Measurements from ENCODE around the gene CABP2.

The CABP2 gene

DNA sequence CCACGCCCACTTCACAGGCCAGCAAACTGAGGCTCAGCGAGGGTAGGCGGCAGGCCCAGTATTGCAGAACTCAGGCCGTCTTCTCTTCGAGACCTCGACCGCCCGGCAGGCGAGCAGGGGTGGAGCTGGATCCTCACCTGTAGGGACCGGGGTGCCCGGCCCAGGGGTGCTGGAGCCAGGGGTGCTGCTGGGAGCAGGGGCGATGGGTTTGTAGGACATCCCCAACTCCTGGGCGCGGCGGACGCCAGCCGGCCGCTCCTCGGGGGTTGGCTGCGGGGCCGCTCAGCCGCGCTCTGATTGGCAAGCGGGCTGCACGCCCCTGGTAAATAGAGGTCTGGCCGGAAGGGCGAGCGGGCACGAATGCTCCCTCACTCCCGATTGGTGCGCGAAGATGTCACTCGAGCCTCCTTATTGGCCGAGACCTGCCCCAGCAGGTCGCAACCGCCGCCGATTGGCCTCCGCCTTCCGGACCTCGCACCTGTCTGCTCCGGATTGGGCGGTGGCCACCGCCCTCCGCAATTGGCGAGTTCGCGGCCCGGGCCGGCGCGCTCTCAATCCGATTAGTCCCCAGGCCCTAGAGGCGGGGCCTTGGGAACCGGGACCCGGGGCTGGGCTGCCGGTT, 15.3 kb downstream of the CABP2 start, which contains the start of gene CDK2AP2:
Gene CDK2AP2 (minus strand): TSS at position 299 of the 622 bp plus-strand sequence. CDS start 80 bp downstream, at position 219.
- DNase-seq (ENCODE audit: low read depth): peak; percentile 98

DNA sequence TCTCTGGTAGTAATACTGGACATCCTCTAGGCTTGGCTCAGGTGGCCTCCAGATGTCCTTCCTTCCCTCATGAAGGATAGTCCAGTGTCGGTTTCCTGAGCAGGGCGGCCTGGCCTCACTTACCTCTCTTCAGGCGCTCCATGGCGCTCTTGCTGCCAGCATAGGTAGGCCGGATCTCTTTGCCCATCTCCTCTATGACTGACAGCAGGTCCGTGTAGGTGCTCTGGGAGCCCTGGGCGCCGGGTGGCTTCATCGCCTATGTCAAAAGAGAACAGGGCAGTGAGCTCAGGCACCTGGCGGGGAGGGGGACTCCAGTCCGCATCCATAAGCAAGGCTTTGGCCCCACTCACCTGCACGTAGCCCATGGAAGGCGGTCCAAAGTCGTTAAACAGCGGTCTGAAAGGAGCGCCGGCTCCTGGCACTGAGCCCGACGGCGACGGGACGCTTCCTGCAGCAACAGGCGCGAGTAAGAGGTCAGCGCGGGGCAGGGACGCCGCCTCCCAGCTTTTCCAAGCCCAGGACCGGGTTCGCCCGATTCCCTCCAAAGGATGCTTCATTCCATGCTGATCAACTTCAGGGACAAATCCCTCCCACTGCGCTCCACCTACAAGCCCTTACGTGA, 15.9 kb downstream of the CABP2 start:
- DNase-seq (ENCODE audit: low read depth): no peak

DNA sequence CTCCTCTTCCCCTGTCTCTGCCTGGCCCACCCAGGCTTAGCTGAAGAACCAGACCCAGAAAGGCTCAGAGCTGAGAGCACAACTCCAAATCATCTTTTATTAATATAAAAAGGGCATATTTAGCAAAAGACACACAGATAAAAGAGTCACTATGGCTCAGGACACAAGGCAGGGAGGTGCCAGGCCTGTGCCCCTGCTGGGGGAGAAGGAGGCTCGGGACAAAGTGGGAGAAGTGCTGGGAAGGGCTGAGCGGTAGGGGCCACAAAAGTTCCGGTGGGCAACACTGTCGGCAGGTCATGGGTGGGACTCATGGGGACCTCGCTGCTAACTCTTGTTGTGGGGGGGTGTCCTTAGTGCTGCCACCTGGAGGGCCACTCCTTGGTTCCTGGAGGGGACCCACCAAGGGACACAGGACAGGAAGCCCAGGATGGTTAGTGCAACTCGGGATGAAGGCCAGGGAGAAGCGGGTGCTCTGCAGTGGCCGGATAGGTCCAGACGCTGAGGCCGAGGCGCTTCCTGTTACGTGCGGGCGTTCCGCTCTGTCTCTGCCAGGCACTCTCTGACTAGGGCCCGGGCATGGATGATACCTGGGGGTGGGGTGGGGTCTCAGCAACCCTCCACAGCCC, 16.7 kb downstream of the CABP2 start:
- DNase-seq (ENCODE audit: low read depth): no peak

DNA sequence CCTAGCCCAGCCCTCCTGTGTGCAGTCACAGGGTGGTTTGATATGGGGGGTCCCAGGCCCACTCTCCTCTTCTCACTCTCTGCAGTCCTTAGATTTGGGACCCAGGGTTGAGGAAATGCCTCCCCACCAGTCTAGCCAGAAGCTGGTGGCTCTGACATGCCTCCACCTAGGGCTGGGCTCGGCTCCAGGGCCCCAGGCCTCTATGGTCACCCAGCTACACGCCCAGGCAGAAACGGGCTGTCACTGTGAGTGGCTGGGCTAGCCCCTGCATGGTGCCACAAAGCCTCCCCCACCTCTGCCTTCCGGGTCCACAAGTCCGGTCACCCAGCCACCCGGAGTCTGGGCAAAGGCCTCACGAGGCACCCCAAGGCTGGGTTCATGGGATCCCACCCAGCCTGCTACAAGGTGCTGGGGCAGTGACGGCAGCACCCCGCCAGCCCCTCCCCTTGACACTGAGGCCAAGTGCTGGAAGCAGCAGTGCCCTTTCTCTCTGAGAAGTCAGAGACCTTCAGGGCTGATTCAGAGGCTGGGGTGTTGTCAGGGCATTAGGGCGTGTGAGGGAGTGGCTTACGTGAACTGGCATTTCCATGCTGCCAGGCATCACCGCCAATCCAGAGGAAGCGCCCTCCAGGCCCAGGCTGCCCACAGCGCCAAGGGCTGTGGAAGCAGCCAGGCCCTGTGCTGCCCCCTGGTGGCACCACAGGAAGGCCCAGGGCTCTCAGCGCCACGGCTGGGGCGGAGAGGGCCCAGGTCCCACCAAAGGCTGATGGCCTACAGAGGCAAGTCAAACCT, 17.4 kb downstream of the CABP2 start:
- peak; percentile 87 for DNase-seq (ENCODE audit: low read depth)

DNA sequence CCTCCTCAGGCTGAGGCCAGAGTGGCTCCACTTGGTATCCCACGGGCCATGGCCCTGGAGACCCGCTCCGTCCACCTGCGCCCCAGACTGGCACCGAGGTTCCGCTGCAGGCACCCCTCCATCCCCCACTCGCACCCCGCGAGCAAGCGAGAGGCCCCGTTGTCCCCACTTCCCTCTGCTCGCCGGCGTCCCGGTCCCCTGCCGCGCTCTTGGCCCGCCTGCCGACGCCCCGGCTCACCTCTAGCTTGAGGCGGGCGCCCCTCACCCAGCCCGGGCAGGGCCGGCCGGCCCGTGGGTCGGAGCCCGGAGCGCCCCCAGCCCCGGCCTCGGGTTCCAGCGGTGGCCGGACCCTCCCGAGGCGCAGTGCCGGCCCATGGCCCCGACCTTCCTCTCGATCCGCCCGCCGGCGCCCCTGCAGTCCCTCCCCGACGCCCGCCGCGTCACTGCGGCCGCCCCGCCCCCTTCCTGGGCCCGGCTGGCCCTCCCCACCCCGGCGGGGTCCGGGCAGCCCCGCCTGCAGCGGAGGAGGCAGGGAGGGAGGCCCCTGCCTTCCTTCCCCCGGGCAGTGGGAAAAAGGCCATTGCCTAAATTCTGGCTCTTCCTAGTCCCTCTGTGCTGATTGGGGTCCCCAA, 18.2 kb downstream of the CABP2 start, which contains the start of gene PITPNM1:
Gene PITPNM1 (minus strand): TSS at position 414 of the 632 bp plus-strand sequence. CDS start 1,183 bp downstream, outside the sequence.
- DNase-seq (ENCODE audit: low read depth): peak; percentile 24

DNA sequence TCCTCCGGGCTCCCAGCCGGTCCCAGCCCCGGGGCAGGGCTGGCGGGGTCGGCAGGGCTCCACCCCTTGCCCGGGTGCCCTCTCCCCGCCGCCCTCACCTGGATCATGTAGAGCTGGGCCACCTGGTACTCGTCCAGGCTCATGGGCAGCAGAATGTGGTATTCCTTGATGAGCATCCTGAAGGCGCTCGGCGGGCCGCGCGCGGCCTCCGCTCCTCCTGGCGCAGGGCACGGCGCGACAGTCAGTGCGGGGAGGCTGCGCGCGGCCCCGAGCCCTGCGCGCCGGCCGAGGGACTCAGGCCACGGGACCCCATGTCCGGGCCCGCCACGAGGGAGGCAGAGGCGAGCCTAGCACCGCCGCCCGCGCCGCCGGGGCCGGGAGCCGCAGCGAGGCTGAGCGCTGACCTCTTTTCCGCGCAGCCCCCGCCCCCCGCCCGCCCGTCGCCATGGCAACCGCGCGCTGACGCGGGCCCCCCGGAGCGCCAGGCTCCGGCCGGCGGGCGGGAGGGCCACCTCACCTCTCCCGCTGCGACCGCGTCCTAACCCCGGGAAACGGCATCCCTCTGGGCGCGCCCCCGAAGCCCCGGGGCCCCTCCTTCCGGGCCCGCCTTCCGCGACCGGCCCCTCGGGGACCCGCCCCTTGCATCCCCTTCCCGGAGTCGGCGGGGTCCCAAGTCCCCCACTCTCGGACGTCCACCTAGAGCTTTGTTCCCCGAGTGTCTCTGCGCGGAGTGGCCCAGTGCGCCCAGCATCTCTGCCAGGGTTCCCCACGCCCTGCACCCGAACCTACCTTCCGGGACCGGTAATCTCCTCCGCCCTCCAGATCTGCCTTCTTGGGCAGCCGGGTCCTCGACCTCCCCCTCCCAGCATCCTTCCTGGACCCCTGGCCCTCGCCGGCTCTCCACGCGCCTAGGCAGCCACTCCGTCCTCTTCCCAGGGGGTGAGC, 19.0 kb downstream of the CABP2 start:
- DNase-seq (ENCODE audit: low read depth): no peak

DNA sequence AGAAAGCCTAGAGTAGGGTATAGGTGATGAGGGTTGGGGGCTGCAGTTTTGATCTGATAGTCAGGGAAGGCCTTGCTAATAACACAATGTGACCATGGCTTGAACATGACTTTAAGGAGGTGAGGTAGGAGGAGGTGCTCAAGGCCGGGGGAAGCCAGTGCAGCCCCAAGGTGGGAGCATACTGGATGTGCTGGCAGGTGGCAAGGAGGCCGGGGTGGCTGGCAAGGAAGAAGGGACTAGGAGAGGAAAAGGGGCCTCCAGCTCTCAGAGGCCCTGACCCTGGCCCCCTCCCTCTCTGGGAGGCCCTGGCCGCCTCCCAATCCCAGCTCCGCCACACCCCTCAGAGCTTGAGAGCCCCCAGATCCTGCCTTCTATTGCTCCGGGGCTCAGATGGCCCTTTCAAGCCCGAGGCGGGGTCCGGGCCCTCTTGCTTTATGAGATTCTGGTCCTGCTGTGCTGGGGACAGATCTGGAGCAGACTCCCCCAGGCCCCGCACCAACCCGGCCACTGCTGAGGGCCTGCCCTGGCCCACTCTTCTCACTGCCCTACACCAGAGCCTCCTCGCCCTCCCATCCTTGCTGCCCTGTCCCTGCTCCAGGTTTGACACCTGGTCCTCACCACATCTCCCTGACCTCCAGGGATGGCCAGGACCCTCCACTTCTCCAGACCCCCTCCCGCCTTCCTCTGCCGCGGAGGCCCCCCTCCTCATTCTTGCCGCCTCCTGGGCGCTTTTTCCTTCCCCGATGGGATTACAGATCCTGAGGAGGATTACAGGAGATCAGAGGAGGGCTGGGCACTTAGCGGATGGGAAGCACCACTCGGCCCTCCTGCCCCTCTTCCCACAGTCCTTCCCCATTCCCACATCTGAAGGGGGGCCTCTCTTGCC, 19.9 kb downstream of the CABP2 start:
- DNase-seq (ENCODE audit: low read depth): no peak

DNA sequence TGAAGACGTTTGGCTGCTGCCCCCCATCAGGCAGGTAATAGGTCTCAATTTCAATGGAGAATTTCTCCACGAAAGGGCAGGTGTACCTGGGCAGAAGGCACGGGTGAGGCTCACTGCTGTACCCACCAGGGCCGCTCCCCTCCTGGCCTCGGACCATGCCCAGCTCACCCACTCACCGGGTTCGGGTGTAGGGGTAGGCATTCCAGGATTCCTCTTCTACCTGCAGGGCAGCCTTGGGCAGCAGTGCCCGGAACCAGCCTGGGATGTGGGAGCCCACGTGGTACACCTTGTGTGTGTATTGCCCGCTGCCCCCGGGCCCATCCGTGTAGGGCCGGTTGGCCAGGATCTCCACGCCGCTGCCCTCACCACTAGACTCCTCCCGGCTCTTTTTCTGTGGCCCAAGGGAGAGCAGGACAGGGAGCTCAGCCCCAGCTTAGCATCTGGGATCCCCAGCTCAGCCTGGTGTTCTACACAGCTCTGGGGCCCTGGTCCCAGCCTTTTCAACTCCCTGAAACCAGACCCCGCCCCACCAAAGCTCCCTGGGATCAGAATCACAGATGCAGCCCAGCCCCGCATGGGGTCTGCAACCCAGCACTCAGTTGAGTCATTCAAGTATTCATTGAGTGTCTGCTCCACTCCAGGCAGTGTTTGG, 20.8 kb downstream of the CABP2 start:
- no peak for DNase-seq (ENCODE audit: low read depth)

DNA sequence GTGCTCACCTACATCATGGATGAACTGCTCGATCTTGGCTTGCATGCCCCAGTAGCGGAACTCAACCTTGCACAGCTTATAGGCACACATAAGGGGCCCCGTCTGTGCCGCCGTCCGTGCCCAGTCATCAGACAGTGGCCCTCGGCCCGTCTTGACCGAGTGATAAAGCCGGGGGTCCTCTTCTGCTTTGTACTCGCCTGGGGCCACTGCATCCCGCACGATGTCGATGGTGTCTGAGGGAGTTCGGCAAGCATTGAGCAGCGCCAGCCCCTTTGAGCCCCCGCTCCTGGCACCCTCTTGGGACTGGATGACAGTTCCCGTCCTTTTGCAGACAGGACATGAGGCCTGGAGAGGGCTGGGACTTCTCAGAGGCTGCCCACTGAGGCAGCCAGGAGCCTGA, 21.4 kb downstream of the CABP2 start:
- no peak for DNase-seq (ENCODE audit: low read depth)

DNA sequence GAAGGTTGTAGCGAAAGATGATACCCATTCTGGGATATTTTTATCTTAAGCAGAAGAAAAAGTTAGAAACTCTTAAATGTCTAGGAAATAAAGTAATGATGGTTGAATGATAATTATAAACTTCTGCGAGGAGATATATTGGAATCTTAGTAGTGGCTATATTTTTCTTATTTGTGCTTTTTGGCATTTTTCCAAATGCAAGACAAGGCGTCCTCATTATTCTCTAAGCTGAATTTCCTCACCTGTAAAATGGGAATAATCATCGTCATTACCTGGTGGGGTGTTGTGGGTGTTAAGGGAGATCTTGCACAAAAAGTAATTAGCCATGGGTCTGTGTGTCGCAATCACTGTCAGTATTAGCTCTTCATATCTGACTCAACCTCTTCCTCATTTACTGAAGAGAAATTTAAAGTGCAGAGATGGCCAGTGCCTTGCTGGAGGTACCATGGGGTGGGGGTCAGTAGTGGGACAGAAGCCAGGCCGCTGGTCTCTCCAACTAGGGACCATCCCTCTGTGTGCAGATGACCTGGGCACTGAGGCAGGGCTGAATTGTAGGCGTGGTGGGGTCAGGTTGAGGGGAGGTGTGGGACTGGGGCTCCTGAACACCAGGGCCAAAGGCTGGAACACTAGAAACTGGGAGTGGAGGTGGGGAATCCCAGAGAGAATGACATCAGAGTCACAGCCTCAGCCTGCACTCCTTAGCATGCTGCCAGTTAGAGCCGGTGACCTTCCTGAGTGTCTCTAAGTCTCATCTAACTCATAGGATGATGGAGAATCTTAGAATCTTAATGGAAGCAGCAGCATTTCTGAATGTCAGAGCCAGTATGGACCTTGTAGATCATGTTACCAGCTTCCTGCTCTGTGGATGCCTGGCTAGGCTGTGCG, 22.2 kb downstream of the CABP2 start:
- DNase-seq (ENCODE audit: low read depth): no peak

DNA sequence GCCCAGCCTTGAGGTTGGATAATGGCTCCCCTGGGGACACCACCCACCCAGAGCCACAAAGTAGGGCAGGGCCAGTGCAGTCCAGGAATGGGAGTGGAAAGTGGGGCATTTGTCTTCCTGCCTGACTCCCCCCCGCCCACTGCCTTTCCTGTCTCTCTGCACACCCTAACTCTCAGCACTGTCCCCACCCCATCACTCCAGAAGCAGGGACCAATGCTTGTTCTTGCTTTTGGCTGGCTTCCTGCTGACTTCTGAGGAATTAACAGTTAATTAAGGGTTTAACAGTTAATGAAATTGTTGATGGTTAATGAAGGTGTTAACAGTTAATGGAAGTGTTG, 22.8 kb downstream of the CABP2 start:
- DNase-seq (ENCODE audit: low read depth): no peak

DNA sequence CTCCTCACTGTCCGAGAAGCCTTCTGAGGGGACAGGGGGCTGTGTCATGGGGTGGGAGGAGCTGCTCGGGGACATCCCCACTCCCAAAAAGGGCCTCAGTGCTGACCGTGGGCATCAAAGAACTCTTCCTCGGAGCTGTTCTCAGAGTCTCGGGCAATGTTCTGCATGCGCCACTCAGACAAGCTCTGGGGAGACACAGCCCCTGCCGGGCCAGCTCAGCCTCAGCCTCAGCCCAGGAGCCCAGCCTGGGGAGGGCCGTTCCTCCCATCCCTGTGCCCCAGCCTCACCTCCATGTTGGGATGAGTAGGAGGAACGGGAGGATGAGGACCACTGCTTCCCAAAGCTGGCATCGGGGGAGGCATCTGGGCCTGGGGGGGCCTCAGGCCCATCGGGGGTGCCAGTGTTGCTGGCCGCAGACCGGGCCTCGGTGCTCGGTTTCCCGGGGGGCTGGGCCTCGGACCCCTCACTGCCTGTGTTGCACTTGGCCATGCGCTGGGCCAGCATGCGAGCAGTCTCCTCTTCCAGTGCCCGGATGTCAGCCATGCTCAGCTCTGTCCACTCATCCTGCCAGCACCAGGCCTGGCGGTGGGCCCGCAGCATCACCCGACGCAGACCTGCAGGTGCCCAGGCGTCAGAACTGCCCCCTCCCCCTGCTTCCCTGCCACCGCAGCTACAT, 23.3 kb downstream of the CABP2 start:
- no peak for DNase-seq (ENCODE audit: low read depth)

DNA sequence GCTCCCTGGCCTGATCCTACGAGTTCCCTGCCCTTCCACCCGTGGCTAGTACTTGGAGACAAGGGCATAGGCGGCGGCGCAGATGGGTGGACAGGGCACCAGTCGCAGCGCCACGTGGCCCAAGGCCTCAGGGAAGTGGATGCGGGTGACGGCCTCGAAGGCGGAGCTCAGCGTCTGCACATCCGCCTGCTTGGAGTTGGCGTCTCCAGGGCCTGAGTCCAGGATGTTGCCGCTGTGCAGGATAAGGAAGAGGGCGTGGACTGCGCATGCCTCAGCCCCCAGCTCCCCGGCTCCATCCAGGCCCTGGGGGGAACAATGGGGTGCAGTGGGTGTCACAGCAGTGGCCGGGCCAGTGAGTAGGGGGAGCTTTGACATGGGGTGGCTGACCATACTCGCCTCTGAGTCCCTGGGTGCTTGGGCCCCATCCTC, 24.7 kb downstream of the CABP2 start:
- no peak for DNase-seq (ENCODE audit: low read depth)

DNA sequence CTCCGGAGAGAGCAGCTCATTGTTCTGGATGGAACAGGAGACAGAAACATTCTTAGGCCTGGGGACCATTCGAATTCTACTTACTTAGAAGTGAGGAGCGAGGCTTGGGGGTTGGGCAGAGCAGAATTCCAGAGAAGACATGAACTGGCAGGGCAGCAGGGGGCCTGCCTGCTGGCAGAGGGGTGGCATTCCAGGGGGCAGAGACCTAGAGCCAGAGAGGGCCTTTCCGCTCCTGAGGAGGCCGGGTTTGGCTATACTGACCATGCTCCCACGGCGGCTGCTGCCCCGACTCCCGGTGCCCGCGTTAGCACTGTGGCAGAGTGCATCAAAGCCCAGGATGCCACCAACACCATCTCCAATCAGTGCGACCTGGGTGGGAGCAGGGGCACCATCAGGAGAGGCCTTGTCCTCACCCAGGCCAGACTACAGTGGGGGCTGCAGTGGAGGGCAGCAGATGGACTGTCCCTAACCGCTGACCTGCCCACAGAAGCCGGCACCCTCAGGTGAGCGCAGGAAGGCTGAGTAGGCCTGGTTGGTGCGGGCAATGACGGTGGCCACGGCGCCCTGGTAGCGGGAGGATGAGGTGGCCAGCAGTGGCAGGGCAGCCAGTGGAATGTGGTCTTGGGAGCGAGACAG, 25.5 kb downstream of the CABP2 start:
- DNase-seq (ENCODE audit: low read depth): no peak

DNA sequence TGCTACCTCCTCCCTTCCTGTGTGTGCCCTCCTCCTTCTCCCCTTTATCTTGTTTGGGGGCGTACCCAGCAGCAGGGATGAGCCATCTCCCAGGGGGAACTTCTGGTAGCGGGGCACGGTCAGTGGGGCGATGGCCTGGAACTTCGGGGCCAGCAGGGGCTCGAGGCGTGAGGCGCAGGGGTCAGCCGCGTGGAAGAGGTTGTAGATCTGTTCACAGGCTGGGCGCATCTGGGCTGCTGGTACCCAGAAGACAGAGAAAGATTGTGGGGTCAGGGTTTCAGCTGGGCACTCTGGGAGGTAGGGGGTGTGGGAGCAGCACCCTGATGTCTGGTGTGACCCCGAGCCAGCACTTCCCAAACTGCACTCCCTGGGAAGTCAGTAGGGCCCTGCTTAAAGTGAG, 27.1 kb downstream of the CABP2 start:
- DNase-seq (ENCODE audit: low read depth): no peak

DNA sequence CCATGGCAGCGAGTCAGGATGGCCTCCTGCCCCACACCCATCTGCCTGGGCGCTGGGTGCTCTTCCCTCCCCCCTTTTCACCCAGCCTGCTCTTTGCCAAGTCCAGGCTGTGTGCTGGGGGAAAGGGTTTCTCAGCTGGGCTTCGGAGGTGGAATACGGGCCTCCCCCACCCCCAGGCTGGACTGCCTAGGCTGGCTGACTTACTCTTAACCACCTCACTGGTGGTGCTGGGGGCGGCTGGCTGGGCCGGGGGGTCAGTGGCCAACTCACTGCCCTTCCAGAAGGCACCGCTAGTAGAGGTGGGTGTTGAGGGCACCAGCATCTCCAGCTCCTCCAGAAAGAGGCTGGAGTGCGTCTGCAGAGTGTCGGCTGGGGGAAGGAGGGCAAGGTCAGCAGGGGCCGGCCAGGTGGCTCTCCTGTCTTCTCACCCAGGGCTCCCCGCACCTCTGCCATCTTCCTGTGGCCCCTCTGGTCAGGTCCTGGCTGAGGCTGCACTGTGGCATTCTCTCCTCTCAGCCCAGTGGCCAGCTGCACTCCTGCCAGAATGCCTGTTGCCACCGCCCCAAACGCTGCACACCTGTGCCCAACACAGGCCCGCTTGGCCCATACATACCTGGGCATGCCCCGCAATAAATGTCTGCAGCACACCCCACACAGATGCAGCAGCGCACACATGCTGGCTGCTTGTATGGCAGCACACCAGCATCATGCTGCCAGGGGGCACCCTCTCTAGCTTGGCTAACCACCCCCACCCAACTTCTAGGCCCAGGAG, 27.8 kb downstream of the CABP2 start:
- no peak for DNase-seq (ENCODE audit: low read depth)

All from stromal cell of bone marrow (primary cell).